Measurements from ENCODE around the gene ATRX.

DNA sequence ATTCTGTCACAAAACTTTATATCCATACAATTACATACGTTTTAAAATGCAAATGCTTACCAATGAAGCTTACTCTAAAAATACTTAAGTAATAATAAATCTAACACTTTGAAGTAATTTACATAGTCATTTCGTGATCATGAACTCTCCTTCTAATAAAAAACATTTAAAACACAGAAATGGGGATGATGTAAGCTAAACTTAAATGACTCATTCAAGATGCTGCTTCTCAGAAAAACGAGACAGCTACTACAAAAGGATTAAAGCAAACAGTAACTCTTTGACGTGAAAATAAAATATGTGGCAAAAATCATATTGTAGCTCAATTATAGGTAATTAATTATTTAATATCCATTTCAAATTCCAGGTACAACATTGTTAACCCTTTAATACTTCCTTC lies 190.2 kb downstream of the ATRX start:
- no peak for TF ChIP-seq ZNF274 (IDR thresholded peaks at IDR 0.05; ENCODE audit: low read depth, low read length)
- TF ChIP-seq YY1 (IDR thresholded peaks at IDR 0.05; ENCODE audit: insufficient read depth, insufficient read length), result no peak

Data from NT2/D1 (cell line).